NT2/D1 (cell line): Measurements from ENCODE around the gene CHORDC1.

Source experiments
- YY1 ChIP-seq: IDR thresholded peaks from 2 replicates; pipeline ENCODE4 v1.6.1; 2011; ENCODE audit not compliant: insufficient read length, insufficient read depth
- ZNF274 ChIP-seq: IDR thresholded peaks from 2 replicates; pipeline ENCODE4 v1.6.1; 2011; ENCODE audit warnings: mild to moderate bottlenecking, low read depth, low read length

GRCh38 chr11:90246468-90246867, 23.6 kb upstream of the CHORDC1 start:
- TF ChIP-seq YY1: no peak
- TF ChIP-seq ZNF274: no peak
